ENCODE measurements around the gene MED27. TPM values are rescaled to one million over a fixed set of nuclear protein-coding genes. Genes with fewer than 3 reads are reported as not detected.

The MED27 gene
- total and polyA plus RNA-seq, 10 of the 15 experiments (the other 5 are each of a cell fraction or from before 2014, with no cell fraction given): 20.3 to 50.3 (median 35.5) TPM

- H3K9ac ChIP-seq (ENCODE audit: control insufficient read depth, insufficient read depth, low read length): no peak overlapping the region
- no peak overlapping the region for H3K4me3 ChIP-seq
- no peak overlapping the region for H3K4me2 ChIP-seq (ENCODE audit: control insufficient read depth, insufficient read depth)
- H2AFZ ChIP-seq (ENCODE audit: control insufficient read depth, low read depth, low read length): no peak overlapping the region
- no peaks in the 10 kb centered on the region for H4K20me1 ChIP-seq (ENCODE audit: control insufficient read depth, insufficient read depth)
- RAD21 ChIA-PET (ENCODE audit: unreplicated experiment): no interaction called here
- in situ Hi-C loops (cut with MboI): no loop called here
- no peaks in the 10 kb centered on the region for H3K79me2 ChIP-seq (ENCODE audit: control insufficient read depth, insufficient read depth, low read length)
- BruUV-seq (replicated peaks): no TSS peak
- no peaks in the 10 kb centered on the region for H3K36me3 ChIP-seq (ENCODE audit: control insufficient read depth in 2 of 2, insufficient read depth in 2 of 2, low read length in 1 of 2)
- CTCF ChIA-PET: no interaction called here
- WGBS (ENCODE audit: insufficient coverage, insufficient replicate concordance, low lambda C conversion rate, missing lambda C conversion rate): 98% methylated on average over 9 of the region's 9 CpGs
- no peak overlapping the region for H3K27ac ChIP-seq (ENCODE audit: control insufficient read depth, insufficient read depth)
- no peaks in the 10 kb centered on the region for H3K4me1 ChIP-seq (ENCODE audit: control insufficient read depth, insufficient read depth, low read length)
- ATAC-seq (no peak), DNase-seq (ENCODE audit: low read depth, low spot score) (no peak), FAIRE-seq (no peak)
- H3K27me3 ChIP-seq (replicated peaks in 1 of 2; ENCODE audit: control insufficient read depth in 2 of 2, insufficient read depth in 2 of 2, low read length in 1 of 2): no peaks in the 10 kb centered on the region
- POLR2A ChIA-PET: no interaction called here
- SMC1A ChIA-PET (ENCODE audit: uncharacterized antibody, unreplicated experiment): no interaction called here
- intact Hi-C loops (cut with micrococcal nuclease; ENCODE audit: unreplicated experiment): no loop called here
- TF ChIP-seq RELA (IDR thresholded peaks at IDR 0.05; ENCODE audit: borderline replicate concordance, partially characterized antibody): no peak
- peak; percentile 82 for TF ChIP-seq BCL3 (IDR thresholded peaks at IDR 0.05; ENCODE audit: borderline replicate concordance, insufficient read depth, low read depth, low read length, poor library complexity, severe bottlenecking)
- TF ChIP-seq PBX3 (IDR thresholded peaks at IDR 0.05; ENCODE audit: insufficient replicate concordance, low read depth, low read length): peak; percentile 26
- 0 out of 2 replicates have a peak, but pooled peaks have one; percentile 32 for TF ChIP-seq TCF3 (IDR thresholded peaks at IDR 0.05; ENCODE audit: borderline replicate concordance, insufficient read depth, low read depth, low read length)
- no peaks in the 10 kb centered on the region for H3K9me3 ChIP-seq (replicated peaks; ENCODE audit: control insufficient read depth, insufficient read depth, low read length)
Measured at GRCh38 chr9:131968632-131969031, 111.0 kb downstream of the MED27 start.

GRCh38 chr9:131965841-131966240, 113.8 kb downstream of the MED27 start:
- TF ChIP-seq NFYA (IDR thresholded peaks at IDR 0.05; ENCODE audit: borderline replicate concordance, low read depth, low read length) (no peak), ZNF384 (IDR thresholded peaks at IDR 0.05; ENCODE audit: borderline replicate concordance, low read depth, low read length) (no peak)
- over 99% methylated on average over 7 of the region's 7 CpGs for WGBS (ENCODE audit: insufficient coverage, insufficient replicate concordance, low lambda C conversion rate, missing lambda C conversion rate)
- intact Hi-C loops (cut with micrococcal nuclease; ENCODE audit: unreplicated experiment) (no loop called here), in situ Hi-C loops (cut with MboI) (no loop called here)
- Histone ChIP-seq H3K79me2 (ENCODE audit: control insufficient read depth, insufficient read depth, low read length) (no peaks in the 10 kb centered on the region), H3K4me3 (no peak overlapping the region), H3K9me3 (replicated peaks; ENCODE audit: control insufficient read depth, insufficient read depth, low read length) (no peaks in the 10 kb centered on the region), H3K9ac (ENCODE audit: control insufficient read depth, insufficient read depth, low read length) (no peak overlapping the region), H3K4me2 (ENCODE audit: control insufficient read depth, insufficient read depth) (no peak overlapping the region), H3K36me3 (ENCODE audit: control insufficient read depth in 2 of 2, insufficient read depth in 2 of 2, low read length in 1 of 2) (no peaks in the 10 kb centered on the region), H3K4me1 (ENCODE audit: control insufficient read depth, insufficient read depth, low read length) (no peaks in the 10 kb centered on the region), H3K27ac (ENCODE audit: control insufficient read depth, insufficient read depth) (no peak overlapping the region), H4K20me1 (ENCODE audit: control insufficient read depth, insufficient read depth) (no peaks in the 10 kb centered on the region), H3K27me3 (replicated peaks in 1 of 2; ENCODE audit: control insufficient read depth in 2 of 2, insufficient read depth in 2 of 2, low read length in 1 of 2) (no peaks in the 10 kb centered on the region), H2AFZ (ENCODE audit: control insufficient read depth, low read depth, low read length) (no peak overlapping the region)
- no peak for ATAC-seq
- ChIA-PET RAD21 (ENCODE audit: unreplicated experiment) (no interaction called here), POLR2A (no interaction called here), CTCF (interaction anchor here (1.7 to 2.8 kb wide), 2 partner anchors 11 to 14 kb away, joined by 5 to 13 read pairs; no protein-coding TSS in a partner anchor), SMC1A (ENCODE audit: uncharacterized antibody, unreplicated experiment) (no interaction called here)
- DNase-seq (ENCODE audit: low read depth, low spot score): no peak
- FAIRE-seq: no peak
- BruUV-seq (replicated peaks): no TSS peak
